Fibroblast of lung (primary cell): ENCODE data around the gene TSPAN11. TPM values are rescaled to one million over a fixed set of nuclear protein-coding genes. Genes with fewer than 3 reads are reported as not detected.
A peak's percentile ranks its signal among the peaks of the same experiment; 100 is the strongest.

ENCODE experiments used
- DNase-seq, 2 donors: peaks; one replicate each; pipeline versions ENCODE4 v3.0.0 to v3.0.0-alpha.2; 2010; ENCODE audit warnings: low read depth in 2 of 2
- H2AFZ ChIP-seq: 2 replicates; pipeline ENCODE4 v1.5.1; 2012; ENCODE audit warnings: low read length, control low read depth, inconsistent platforms
- H3K27ac ChIP-seq: 2 replicates; pipeline ENCODE4 v1.5.1; 2011; ENCODE audit warnings: low read length, control low read depth; ENCODE audit not compliant: insufficient read depth
- H3K27me3 ChIP-seq: 2 replicates; pipeline ENCODE4 v1.5.1; 2011; ENCODE audit warnings: mild to moderate bottlenecking, low read length; ENCODE audit not compliant: control insufficient read depth, insufficient read depth
- H3K36me3 ChIP-seq: 2 replicates; pipeline ENCODE4 v1.5.1; 2011; ENCODE audit warnings: low read length; ENCODE audit not compliant: control insufficient read depth, insufficient read depth
- H3K4me1 ChIP-seq: 2 replicates; pipeline ENCODE4 v1.5.1; 2011; ENCODE audit warnings: low read length; ENCODE audit not compliant: control insufficient read depth, insufficient read depth; ENCODE audit errors: extremely low read depth
- H3K4me2 ChIP-seq: 2 replicates; pipeline ENCODE4 v1.5.1; 2011; ENCODE audit warnings: low read length, control low read depth; ENCODE audit not compliant: insufficient read depth; ENCODE audit errors: extremely low read depth
- H3K4me3 ChIP-seq, 4 experiments: fragments of 200-600 bp in 1 of 4; sonication (generic) in 1 of 4; replicated peaks in 1 of 4; 2 replicates each; pipeline ENCODE4 v1.5.1; 2011 to 2016; ENCODE audit warnings: low read length in 4 of 4, low read depth in 3 of 4, mild to moderate bottlenecking in 3 of 4, control low read depth in 2 of 4, inconsistent platforms in 1 of 4, mixed read lengths in 1 of 4; ENCODE audit not compliant: insufficient read depth in 1 of 4; ENCODE audit errors: control extremely low read depth in 1 of 4
- H3K79me2 ChIP-seq: 2 replicates; pipeline ENCODE4 v1.5.1; 2012; ENCODE audit warnings: mild to moderate bottlenecking, low read length, inconsistent platforms; ENCODE audit not compliant: control insufficient read depth, insufficient read depth
- H3K9ac ChIP-seq: 2 replicates; pipeline ENCODE4 v1.5.1; 2011; ENCODE audit warnings: mild to moderate bottlenecking, low read length, control low read depth; ENCODE audit not compliant: insufficient read depth
- H3K9me3 ChIP-seq: 2 replicates; pipeline ENCODE4 v1.5.1; 2012; ENCODE audit warnings: low read depth, low read length; ENCODE audit not compliant: control insufficient read depth, insufficient read depth
- H4K20me1 ChIP-seq: 2 replicates; pipeline ENCODE4 v1.5.1; 2011; ENCODE audit warnings: low read length; ENCODE audit not compliant: control insufficient read depth, insufficient read depth; ENCODE audit errors: extremely low read depth
- CTCF ChIP-seq, 2 donors: IDR thresholded peaks in 1 of 2; conservative IDR thresholded peaks in 1 of 2; 1 replicate in 1 of 2; 2 replicates in 1 of 2; pipeline ENCODE4 v1.5.1; 2011 to 2012; ENCODE audit warnings: low read length in 2 of 2, control low read depth in 1 of 2, inconsistent platforms in 1 of 2, low read depth in 1 of 2, mild to moderate bottlenecking in 1 of 2
- EZH2 ChIP-seq: IDR thresholded peaks from 2 replicates; pipeline ENCODE4 v1.5.1; 2012; ENCODE audit warnings: low read length, control low read depth, mild to moderate bottlenecking; ENCODE audit errors: missing control alignments
- polyA plus RNA-seq, 2 donors: library from polyadenylated mRNA; depleted of rRNA in 1 of 2; stranded (reverse) in 1 of 2; unstranded in 1 of 2; fragments of >200 nt; gene quantifications; 2 replicates each; pipeline ENCODE4 v1.2.1, GENCODE V29; 2011 to 2012; ENCODE audit warnings: missing spikeins in 1 of 2
- total RNA-seq: library from RNA; depleted of rRNA; stranded (reverse); fragments of >200 nt; gene quantifications from 2 replicates; pipeline ENCODE4 v1.2.1, GENCODE V29; 2014

TSPAN11 gene
- total and polyA plus RNA-seq, 2 donors (not counting 1 experiment from before 2014, with no cell fraction given) = 0.02 to 2.6 TPM

GRCh38 chr12:31033146-31033545, 106.6 kb downstream of the TSPAN11 start:
- TF ChIP-seq EZH2 = no peak
- TF ChIP-seq CTCF (conservative IDR thresholded peaks at IDR 0.05 in 1 of 2, IDR thresholded peaks at IDR 0.05 in 1 of 2; ENCODE audit: low read depth in 1 of 2, low read length in 2 of 2) = no peak
- Histone ChIP-seq H3K4me3 (no peak overlapping the region), H4K20me1 (no peaks in the 10 kb centered on the region), H3K27ac (no peak overlapping the region), H3K9ac (no peak overlapping the region), H2AFZ (no peak overlapping the region), H3K79me2 (no peaks in the 10 kb centered on the region), H3K9me3 (no peaks in the 10 kb centered on the region), H3K27me3 (no peaks in the 10 kb centered on the region), H3K4me1 (no peaks in the 10 kb centered on the region), H3K36me3 (no peaks in the 10 kb centered on the region), H3K4me2 (no peak overlapping the region)
- DNase-seq = no peak

DNA sequence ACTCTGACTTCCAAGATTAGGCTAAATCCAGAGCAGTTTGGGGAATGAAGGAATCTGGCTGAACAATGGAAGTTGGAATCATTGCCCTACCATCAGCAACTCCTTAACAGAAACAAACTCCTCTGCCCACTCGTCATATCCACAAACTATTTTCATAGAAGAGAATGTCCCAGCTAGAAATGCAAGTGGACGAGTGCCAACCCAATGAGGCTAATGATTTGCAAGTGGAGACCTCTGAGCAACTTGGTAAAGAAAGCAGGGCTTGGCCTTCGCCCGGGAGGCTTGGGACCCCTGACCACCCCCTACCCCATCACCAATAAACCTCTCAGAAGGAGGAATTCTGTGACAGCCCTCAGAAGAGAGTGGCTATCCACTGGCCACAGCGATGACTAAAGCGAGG, 107.1 kb downstream of the TSPAN11 start:
- no peaks in the 10 kb centered on the region for H4K20me1 ChIP-seq
- H3K27ac ChIP-seq = no peak overlapping the region
- H3K9me3 ChIP-seq = no peaks in the 10 kb centered on the region
- H3K9ac ChIP-seq = no peak overlapping the region
- no peak overlapping the region for H3K4me2 ChIP-seq
- H2AFZ ChIP-seq = no peak overlapping the region
- no peaks in the 10 kb centered on the region for H3K36me3 ChIP-seq
- no peaks in the 10 kb centered on the region for H3K4me1 ChIP-seq
- no peak overlapping the region for H3K4me3 ChIP-seq
- H3K79me2 ChIP-seq = no peaks in the 10 kb centered on the region
- H3K27me3 ChIP-seq = no peaks in the 10 kb centered on the region
- TF ChIP-seq CTCF (conservative IDR thresholded peaks at IDR 0.05 in 1 of 2, IDR thresholded peaks at IDR 0.05 in 1 of 2; ENCODE audit: low read depth in 1 of 2, low read length in 2 of 2) = no peak
- no peak for TF ChIP-seq EZH2
- DNase-seq = peak in 1 of 2 donors; percentile 22

- Histone ChIP-seq H3K4me1 (no peaks in the 10 kb centered on the region), H3K27me3 (no peaks in the 10 kb centered on the region), H3K36me3 (no peaks in the 10 kb centered on the region), H3K9me3 (no peaks in the 10 kb centered on the region), H3K27ac (no peak overlapping the region), H2AFZ (no peak overlapping the region), H3K4me3 (no peak overlapping the region), H3K9ac (no peak overlapping the region), H3K4me2 (no peak overlapping the region), H3K79me2 (no peaks in the 10 kb centered on the region), H4K20me1 (no peaks in the 10 kb centered on the region)
- no peak for TF ChIP-seq CTCF (conservative IDR thresholded peaks at IDR 0.05 in 1 of 2, IDR thresholded peaks at IDR 0.05 in 1 of 2; ENCODE audit: low read depth in 1 of 2, low read length in 2 of 2)
- no peak for TF ChIP-seq EZH2
- DNase-seq = peak in 1 of 2 donors; percentile 38
Measured at GRCh38 chr12:31034372-31034771, 107.8 kb downstream of the TSPAN11 start.
